Fibroblast of skin of scalp (primary cell): Measurements from ENCODE around the gene MARCHF11.

Experiments used
- DNase-seq: peaks from one replicate; pipeline ENCODE4 v3.0.0-alpha.2; 2013

MARCHF11 gene

DNA sequence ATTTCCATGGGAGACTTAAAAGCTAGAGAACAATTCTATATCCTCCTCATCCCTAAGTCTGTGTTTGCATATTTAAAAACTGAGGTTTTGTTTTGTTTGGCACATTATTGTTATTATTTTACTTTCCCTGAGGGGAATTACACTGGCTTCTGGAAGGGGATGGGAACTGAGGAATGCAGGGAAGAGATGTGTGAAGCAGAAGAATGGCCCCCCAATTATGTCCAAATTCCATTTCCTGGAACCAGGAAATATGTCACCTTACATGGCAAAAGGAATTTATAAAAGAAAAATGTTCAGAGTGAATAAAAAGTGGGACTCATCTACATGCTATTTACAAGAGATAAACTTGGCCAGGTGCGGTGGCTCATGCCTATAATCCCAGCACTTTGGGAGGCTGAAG is 129.8 kb downstream of the MARCHF11 start:
- peak; percentile 76 for DNase-seq

- no peak for DNase-seq
Measured at GRCh38 chr5:16048132-16048531, 131.5 kb downstream of the MARCHF11 start.

GRCh38 chr5:16043349-16043965 is 136.1 kb downstream of the MARCHF11 start:
- peak; percentile 58 for DNase-seq

DNA sequence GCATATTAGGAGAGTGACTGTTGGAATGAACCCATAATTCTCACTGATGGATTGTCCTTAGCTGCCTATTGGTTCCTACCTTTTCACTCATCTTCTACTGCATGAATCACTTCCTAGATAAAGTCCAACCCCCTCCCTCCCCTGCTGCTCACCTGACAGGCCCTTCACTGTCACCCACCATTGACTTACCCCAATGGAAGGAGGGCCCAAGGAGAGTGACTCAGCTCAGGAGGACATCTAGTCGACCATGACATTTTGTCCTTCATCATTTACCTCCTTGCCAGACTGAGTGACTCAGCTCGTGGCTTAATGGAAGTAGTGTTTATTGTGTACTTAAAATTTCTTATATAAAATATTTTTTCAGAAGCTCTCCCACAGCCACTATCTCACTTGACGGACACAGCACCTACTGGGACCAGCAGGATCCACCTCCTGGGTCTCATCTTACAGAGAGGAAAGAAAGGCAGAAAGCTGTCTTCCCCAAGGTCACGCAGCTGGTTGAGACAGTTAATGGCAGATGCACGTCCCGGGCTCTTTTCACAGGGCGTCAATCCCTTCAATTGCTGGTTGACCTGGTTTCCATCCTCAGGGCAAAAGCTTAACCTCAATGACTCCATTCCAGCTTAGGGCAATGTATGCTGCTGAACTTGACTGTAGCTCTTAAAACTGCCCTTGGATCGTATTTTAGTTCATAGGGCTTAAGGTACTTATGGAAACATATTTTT is 142.3 kb downstream of the MARCHF11 start:
- DNase-seq, result no peak

DNA sequence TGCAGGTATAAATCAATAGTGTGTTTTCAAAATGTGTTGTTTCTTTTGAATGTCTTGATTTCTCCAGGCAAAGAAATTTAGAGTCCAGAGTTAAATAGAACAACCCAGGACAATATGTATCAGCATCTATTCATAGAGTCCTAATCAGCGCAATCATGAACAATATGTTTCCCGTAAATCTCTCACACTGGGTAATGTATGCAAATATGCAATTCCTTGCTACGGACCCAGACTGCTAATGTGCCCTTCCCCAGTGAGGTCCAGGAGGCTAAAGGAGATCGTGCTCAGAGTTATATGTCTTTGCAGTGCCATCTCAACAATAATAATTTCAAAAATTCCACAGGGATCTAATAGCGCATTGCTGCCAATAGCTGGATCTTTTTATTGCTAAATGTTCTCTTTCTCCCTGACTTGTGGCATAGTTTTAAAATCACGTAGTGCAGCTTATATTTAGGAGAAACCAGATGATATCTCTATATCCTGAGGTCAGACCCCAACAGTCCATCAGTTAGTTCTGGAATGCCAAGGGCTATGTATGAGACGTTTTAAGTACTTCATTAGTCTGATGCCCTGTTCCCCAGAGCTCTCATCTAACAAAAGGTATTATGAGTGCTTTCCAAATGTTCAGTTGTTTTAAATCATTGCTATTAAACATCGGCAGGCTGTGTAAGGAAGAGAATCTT is 145.1 kb downstream of the MARCHF11 start:
- DNase-seq, result no peak

GRCh38 chr5:16033187-16033925 is 146.2 kb downstream of the MARCHF11 start:
- no peak for DNase-seq

- DNase-seq, result no peak
Measured at GRCh38 chr5:16028708-16029107, 150.9 kb downstream of the MARCHF11 start.

GRCh38 chr5:16025681-16026080 is 153.9 kb downstream of the MARCHF11 start:
- DNase-seq, result peak; percentile 14

DNA sequence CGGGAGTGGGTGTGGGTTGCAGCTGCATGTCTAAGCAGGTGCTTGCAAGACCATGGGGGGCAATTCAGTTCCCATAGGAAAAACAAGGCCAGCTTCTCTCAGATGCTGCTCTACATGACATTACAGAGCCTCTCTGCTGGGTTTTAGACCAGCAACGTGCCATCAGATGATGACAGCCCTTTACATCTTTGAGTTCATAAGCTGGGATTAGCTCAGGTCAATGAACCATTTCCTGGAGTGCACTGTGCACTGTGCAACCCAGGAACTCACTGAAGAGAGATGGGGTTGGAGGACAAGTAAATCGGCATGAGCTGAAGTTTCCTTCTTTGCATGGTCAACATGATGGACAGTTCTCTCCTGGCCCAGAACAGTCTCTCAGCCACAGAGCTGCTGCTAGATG is 160.6 kb downstream of the MARCHF11 start:
- no peak for DNase-seq

- DNase-seq, result no peak
Measured at GRCh38 chr5:16017720-16018119, 161.9 kb downstream of the MARCHF11 start.
